HepG2 (cell line): Measurements from ENCODE around the gene SLC6A17. TPM values are rescaled to one million over a fixed set of nuclear protein-coding genes. Genes with fewer than 3 reads are reported as not detected.

Experiments
- ATAC-seq: fragments of 200-7000 bp; cut with Tn5 transposase; 3 replicates; pipeline ENCODE4 v1.9.1; 2020; ENCODE audit warnings: mild to moderate bottlenecking, moderate library complexity
- BruUV-seq: library from RNA; stranded (reverse); fragments of 400-500 nt; replicated peaks from 2 replicates; lab custom pipeline; 2021; lab: Mats Ljungman, UMichigan
- CTCF ChIA-PET: fragments of 300-600 bp; formaldehyde crosslinking; extraction: SDS; loops from one replicate; lab custom pipeline; 2021; ENCODE audit warnings: low total read pairs, inconsistent platforms, low intra/inter-chr PET ratio; lab: Yijun Ruan, JAX
- POLR2A ChIA-PET: fragments of 350-600 bp; sonication (Branson Sonifier 250); formaldehyde crosslinking; loops from one replicate; lab custom pipeline; 2020; ENCODE audit warnings: antibody characterized with exemption, inconsistent platforms; lab: Yijun Ruan, JAX
- DNase-seq: peaks from one replicate; pipeline ENCODE4 v3.0.0-alpha.2; 2015; ENCODE audit warnings: low spot score
- FAIRE-seq: peaks from 3 replicates; lab custom pipeline; 2011; peaks lifted over from hg19 to GRCh38; lab: Jason Lieb, UNC
- H2AFZ ChIP-seq: one replicate; pipeline ENCODE4 v1.6.1; 2011; ENCODE audit warnings: low read length, inconsistent platforms
- H3K27ac ChIP-seq: fragments of 300-600 bp; 3 replicates; pipeline ENCODE4 v1.8.0; 2011; ENCODE audit warnings: mixed run types, mild to moderate bottlenecking, mixed read lengths, low read length, inconsistent platforms; ENCODE audit not compliant: insufficient read depth; ENCODE audit errors: extremely low read length
- H3K27me3 ChIP-seq, 2 experiments: fragments of 200-600 bp in 1 of 2; 2 replicates in 1 of 2; 3 replicates in 1 of 2; pipeline versions ENCODE4 v1.6.0 to v1.8.0; 2011; ENCODE audit warnings: low read length in 2 of 2, mild to moderate bottlenecking in 2 of 2, moderate library complexity in 2 of 2, inconsistent platforms in 1 of 2; ENCODE audit not compliant: insufficient read depth in 2 of 2, control insufficient read depth in 1 of 2
- H3K36me3 ChIP-seq, 2 experiments: fragments of 200-600 bp in 1 of 2; replicated peaks in 1 of 2; 2 replicates in 1 of 2; 3 replicates in 1 of 2; pipeline versions ENCODE4 v1.5.1 to v1.8.0; 2011; ENCODE audit warnings: low read length in 2 of 2, inconsistent platforms in 1 of 2; ENCODE audit not compliant: insufficient read depth in 2 of 2, control insufficient read depth in 1 of 2
- H3K4me1 ChIP-seq: 2 replicates; pipeline ENCODE4 v1.5.1; 2012; ENCODE audit warnings: low read length, inconsistent platforms; ENCODE audit not compliant: insufficient read depth
- H3K4me2 ChIP-seq: 2 replicates; pipeline ENCODE4 v1.6.0; 2011; ENCODE audit warnings: low read depth, low read length, inconsistent platforms
- H3K4me3 ChIP-seq, 3 experiments: fragments of 200-600 bp in 1 of 3; sonication (generic), shearing (Covaris generic) in 1 of 3; replicated peaks in 1 of 3; 2 replicates each; pipeline ENCODE4 v1.5.1; 2011 to 2016; ENCODE audit warnings: low read length in 3 of 3, inconsistent platforms in 2 of 3, low read depth in 2 of 3, mild to moderate bottlenecking in 2 of 3, control low read depth in 1 of 3, mixed read lengths in 1 of 3; ENCODE audit not compliant: insufficient read depth in 1 of 3
- H3K79me2 ChIP-seq: one replicate; pipeline ENCODE4 v1.6.1; 2011; ENCODE audit warnings: low read length, inconsistent platforms; ENCODE audit not compliant: insufficient read depth
- H3K9ac ChIP-seq: 2 replicates; pipeline ENCODE4 v1.6.0; 2011; ENCODE audit warnings: mild to moderate bottlenecking, low read depth, low read length, inconsistent platforms; ENCODE audit not compliant: insufficient read depth
- H3K9me3 ChIP-seq: 2 replicates; pipeline ENCODE4 v1.5.1; 2012; ENCODE audit warnings: mild to moderate bottlenecking, low read length
- H4K20me1 ChIP-seq: 2 replicates; pipeline ENCODE4 v1.6.0; 2011; ENCODE audit warnings: inconsistent platforms, mild to moderate bottlenecking, low read length, moderate library complexity; ENCODE audit not compliant: insufficient read depth
- FOXK2 ChIP-seq: fragments of 450-650 bp; IDR thresholded peaks from 2 replicates; pipeline ENCODE4 v1.6.1; 2016
- MAFK ChIP-seq, 2 experiments: IDR thresholded peaks in 1 of 2; conservative IDR thresholded peaks in 1 of 2; 2 replicates each; pipeline ENCODE4 v1.6.1; 2011; ENCODE audit warnings: improper control_type of control experiment in 2 of 2, low read length in 2 of 2
- TBX3 ChIP-seq: fragments of 450-650 bp; IDR thresholded peaks from 2 replicates; pipeline ENCODE4 v1.6.1; 2017; ENCODE audit warnings: antibody characterized with exemption, mild to moderate bottlenecking, inconsistent platforms, borderline replicate concordance
- ZBTB40 ChIP-seq, 2 experiments: fragments of 450-650 bp in 1 of 2; sonication (generic) in 1 of 2; formaldehyde crosslinking in 1 of 2; IDR thresholded peaks; 2 replicates each; pipeline versions ENCODE4 v1.6.1 to v1.8.0; 2016 to 2022; ENCODE audit warnings: antibody characterized with exemption in 1 of 2, mild to moderate bottlenecking in 1 of 2, missing genetic modification reagents in 1 of 2
- ZNF512B ChIP-seq: sonication (generic); formaldehyde crosslinking; IDR thresholded peaks from 2 replicates; pipeline ENCODE4 v1.5.1; 2020; ENCODE audit warnings: missing genetic modification reagents, mild to moderate bottlenecking, borderline replicate concordance
- ZNF562 ChIP-seq: sonication (generic); formaldehyde crosslinking; IDR thresholded peaks from 2 replicates; pipeline ENCODE4 v1.8.0; 2022; ENCODE audit warnings: missing genetic modification reagents, borderline replicate concordance
- ZSCAN21 ChIP-seq: sonication (generic); formaldehyde crosslinking; IDR thresholded peaks from 2 replicates; pipeline ENCODE4 v1.8.0; 2022; ENCODE audit warnings: mild to moderate bottlenecking, missing genetic modification reagents, moderate library complexity, borderline replicate concordance
- WGBS: methylation state at CpG from one replicate; pipeline ENCODE4 v1.1.6; 2017; ENCODE audit warnings: low lambda C conversion rate; 5-methylcytosine and 5-hydroxymethylcytosine counted together
- in situ Hi-C: cut with HindIII; loops from 2 replicates; pipeline ENCODE4 v1.10.0; 2017; ENCODE audit warnings: low pct_unique_long_range_greater_than_20kb; ENCODE audit not compliant: extremely low pct_ligation_motif_present
- intact Hi-C: fragments of 100-400 bp; cut with micrococcal nuclease; formaldehyde crosslinking; loops from one replicate; pipeline ENCODE4 v1.10.0; 2022; ENCODE audit not compliant: unreplicated experiment
- polyA plus RNA-seq, 8 experiments: library from polyadenylated mRNA; depleted of rRNA in 3 of 8; stranded (reverse) in 7 of 8; unstranded in 1 of 8; fragments of >200 nt; fragmentation: Illumina TruSeq in 4 of 8; extraction: Trizol in 4 of 8; gene quantifications; 2 replicates each; pipeline versions ENCODE4 v1.2.1 to v1.2.3, GENCODE V29; 2011 to 2016; ENCODE audit warnings: low read depth in 4 of 8, missing spikeins in 1 of 8, mixed read lengths in 1 of 8; ENCODE audit not compliant: insufficient read depth in 1 of 8
- total RNA-seq, 5 experiments: library from RNA; depleted of rRNA; stranded (reverse); fragments of >200 nt; fragmentation: Illumina TruSeq; extraction: Trizol; gene quantifications; 2 replicates each; pipeline ENCODE4 v1.2.3, GENCODE V29; 2016; ENCODE audit warnings: low read depth in 1 of 5
- TF ChIP-seq, protein P1 (sequence below): sonication (generic); formaldehyde crosslinking; IDR thresholded peaks from 2 replicates; pipeline ENCODE4 v1.4.0; 2020; ENCODE audit warnings: missing genetic modification reagents, mild to moderate bottlenecking, borderline replicate concordance

Gene SLC6A17
- total and polyA plus RNA-seq, 2 of the 13 experiments (the other 11 are each of a cell fraction or from before 2014, with no cell fraction given), result not detected

- no peaks in the 10 kb centered on the region for H4K20me1 ChIP-seq
- peak overlapping the region; percentile 47 to 74 (median 57); a peak in 4 of 6 replicates for H3K4me3 ChIP-seq
- no peak overlapping the region for H2AFZ ChIP-seq
- ChIA-PET POLR2A (no interaction called here), CTCF (no interaction called here)
- peaks cover 10% of the 10 kb centered on the region for H3K4me1 ChIP-seq
- no peak overlapping the region for H3K9ac ChIP-seq
- no TSS peak for BruUV-seq
- intact Hi-C loops (no loop called here), in situ Hi-C loops (no loop called here)
- WGBS, result 86% methylated on average over 66 of the region's 81 CpGs
- FAIRE-seq, result no peak
- no peaks in the 10 kb centered on the region for H3K9me3 ChIP-seq
- peak overlapping the region; percentile 84; the same call in 1 of the 2 replicates for H3K4me2 ChIP-seq
- no peak for ATAC-seq
- no peak for DNase-seq
- peaks cover 6 to 57% of the 10 kb centered on the region in 2 experiments; a peak in 3 of 5 replicates for H3K27me3 ChIP-seq
- H3K36me3 ChIP-seq, result no peaks in the 10 kb centered on the region
- no peaks in the 10 kb centered on the region for H3K79me2 ChIP-seq
- no peak overlapping the region for H3K27ac ChIP-seq
- no peak for TF ChIP-seq TBX3
- no peak for TF ChIP-seq ZNF562 (CRISPR knock-in tag)
- TF ChIP-seq, protein P1, sequence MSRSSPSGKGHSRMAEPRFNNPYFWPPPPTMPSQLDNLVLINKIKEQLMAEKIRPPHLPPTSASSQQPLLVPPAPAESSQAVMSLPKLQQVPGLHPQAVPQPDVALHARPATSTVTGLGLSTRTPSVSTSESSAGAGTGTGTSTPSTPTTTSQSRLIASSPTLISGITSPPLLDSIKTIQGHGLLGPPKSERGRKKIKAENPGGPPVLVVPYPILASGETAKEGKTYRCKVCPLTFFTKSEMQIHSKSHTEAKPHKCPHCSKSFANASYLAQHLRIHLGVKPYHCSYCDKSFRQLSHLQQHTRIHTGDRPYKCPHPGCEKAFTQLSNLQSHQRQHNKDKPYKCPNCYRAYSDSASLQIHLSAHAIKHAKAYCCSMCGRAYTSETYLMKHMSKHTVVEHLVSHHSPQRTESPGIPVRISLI, result no peak
- no peak for TF ChIP-seq MAFK (conservative IDR thresholded peaks at IDR 0.05 in 1 of 2, IDR thresholded peaks at IDR 0.05 in 1 of 2; ENCODE audit: low read length in 2 of 2)
- no peak for TF ChIP-seq ZBTB40 (IDR thresholded peaks at IDR 0.05)
- no peak for TF ChIP-seq ZBTB40 (CRISPR knock-in tag; IDR thresholded peaks at IDR 0.05)
- TF ChIP-seq ZSCAN21, result no peak
- no peak for TF ChIP-seq ZNF512B (CRISPR knock-in tag)
- no peak for TF ChIP-seq FOXK2
Observed at GRCh38 chr1:110211496-110212168, 61.3 kb downstream of the SLC6A17 start.
